Superior temporal gyrus (tissue), 1 donor: ENCODE data around the gene METRNL.
"Not testable (repeated sequence)": the region's sequence is repeated elsewhere in the genome, so short reads cannot be mapped to it uniquely, and the experiment has no call there.

ENCODE experiments used
- DNase-seq: peaks from one replicate; pipeline ENCODE4 v3.0.0-alpha.2; 2016; ENCODE audit errors: extremely low spot score

The METRNL gene

GRCh38 chr17:83079352-83079747 is at the start of gene METRNL:
METRNL (plus strand) TSS chr17:83079609; CDS start chr17:83079816, 207 bp downstream.
- DNase-seq = peak; percentile 27

GRCh38 chr17:83030432-83030831 is 49.0 kb upstream of the METRNL start:
- no peak for DNase-seq

GRCh38 chr17:83031321-83031945 is 48.0 kb upstream of the METRNL start:
- no peak for DNase-seq

GRCh38 chr17:83031946-83032451 is 47.4 kb upstream of the METRNL start:
- DNase-seq = not testable (repeated sequence)

GRCh38 chr17:83032781-83033180 is 46.6 kb upstream of the METRNL start:
- DNase-seq = no peak

GRCh38 chr17:83034525-83034924 is 44.9 kb upstream of the METRNL start:
- DNase-seq = no peak

GRCh38 chr17:83035722-83036121 is 43.7 kb upstream of the METRNL start:
- DNase-seq = no peak

- DNase-seq = no peak
Observed at GRCh38 chr17:83036193-83036592, 43.2 kb upstream of the METRNL start.

GRCh38 chr17:83036666-83037065 is 42.7 kb upstream of the METRNL start:
- no peak for DNase-seq

- no peak for DNase-seq
Observed at GRCh38 chr17:83037084-83037873, 42.1 kb upstream of the METRNL start.

GRCh38 chr17:83037874-83038165 is 41.6 kb upstream of the METRNL start:
- no peak for DNase-seq

- not testable (repeated sequence) for DNase-seq
Observed at GRCh38 chr17:83038983-83039382, 40.4 kb upstream of the METRNL start.

GRCh38 chr17:83041305-83041704 is 38.1 kb upstream of the METRNL start:
- DNase-seq = no peak

GRCh38 chr17:83042522-83043158 is 36.8 kb upstream of the METRNL start:
- DNase-seq = no peak

GRCh38 chr17:83044479-83044878 is 34.9 kb upstream of the METRNL start:
- not testable (repeated sequence) for DNase-seq

GRCh38 chr17:83046448-83047181 is 32.8 kb upstream of the METRNL start:
- no peak for DNase-seq

GRCh38 chr17:83047182-83047478 is 32.3 kb upstream of the METRNL start:
- DNase-seq = no peak

- DNase-seq = not testable (repeated sequence)
Observed at GRCh38 chr17:83047818-83048475, 31.5 kb upstream of the METRNL start.

- DNase-seq = no peak
Observed at GRCh38 chr17:83050651-83051395, 28.6 kb upstream of the METRNL start.

- peak; percentile 97 for DNase-seq
Observed at GRCh38 chr17:83051396-83052240, 27.8 kb upstream of the METRNL start.
